Esophagus (tissue), 2 donors: ENCODE results near the gene MRPL2. TPM values are rescaled to one million over a fixed set of nuclear protein-coding genes. Genes with fewer than 3 reads are reported as not detected.
"Not testable (repeated sequence)": the region's sequence is repeated elsewhere in the genome, so short reads cannot be mapped to it uniquely, and the experiment has no call there.

Experiments
- H3K27ac ChIP-seq, 2 donors: one replicate each; pipeline ENCODE4 v1.5.1; 2013; ENCODE audit warnings: low read depth in 2 of 2, mild to moderate bottlenecking in 2 of 2, inconsistent platforms in 1 of 2, low read length in 1 of 2, moderate library complexity in 1 of 2
- H3K27me3 ChIP-seq, 2 donors: one replicate each; pipeline ENCODE4 v1.6.1; 2013; ENCODE audit warnings: low read length in 2 of 2, control low read depth in 1 of 2, mild to moderate bottlenecking in 1 of 2; ENCODE audit not compliant: insufficient read depth in 2 of 2, control insufficient read depth in 1 of 2
- H3K36me3 ChIP-seq, 2 donors: one replicate each; pipeline ENCODE4 v1.6.1; 2013; ENCODE audit warnings: low read length in 1 of 2; ENCODE audit not compliant: control insufficient read depth in 2 of 2, insufficient read depth in 2 of 2
- H3K4me1 ChIP-seq, 2 donors: one replicate each; pipeline ENCODE4 v1.6.1; 2013; ENCODE audit warnings: low read length in 1 of 2; ENCODE audit not compliant: control insufficient read depth in 2 of 2, insufficient read depth in 2 of 2
- H3K4me3 ChIP-seq, 2 donors: one replicate each; pipeline ENCODE4 v1.5.1; 2013; ENCODE audit warnings: low read length in 2 of 2, mild to moderate bottlenecking in 2 of 2, low read depth in 1 of 2, moderate library complexity in 1 of 2
- H3K9me3 ChIP-seq, 2 donors: one replicate each; pipeline ENCODE4 v1.6.1; 2013; ENCODE audit warnings: mild to moderate bottlenecking in 2 of 2, low read depth in 1 of 2, low read length in 1 of 2, moderate library complexity in 1 of 2; ENCODE audit not compliant: control insufficient read depth in 2 of 2, insufficient read depth in 1 of 2
- WGBS, 2 donors: extraction: QIAGEN DNeasy Blood & Tissue Kit; methylation state at CpG; one replicate each; pipeline ENCODE4 v1.1.7; 2013; 5-methylcytosine and 5-hydroxymethylcytosine counted together
- polyA plus RNA-seq, 2 donors: library from polyadenylated mRNA; stranded (reverse); fragments of 200-250 nt; gene quantifications; one replicate each; pipeline ENCODE4 v1.2.3, GENCODE V29; 2013
- donor health status: healthy with polysubstance abuse.
- donor health status: Bipolar disorder and iron deficiency.

Gene MRPL2
- polyA plus RNA-seq, 2 donors: 48.9 to 54.6 TPM

DNA sequence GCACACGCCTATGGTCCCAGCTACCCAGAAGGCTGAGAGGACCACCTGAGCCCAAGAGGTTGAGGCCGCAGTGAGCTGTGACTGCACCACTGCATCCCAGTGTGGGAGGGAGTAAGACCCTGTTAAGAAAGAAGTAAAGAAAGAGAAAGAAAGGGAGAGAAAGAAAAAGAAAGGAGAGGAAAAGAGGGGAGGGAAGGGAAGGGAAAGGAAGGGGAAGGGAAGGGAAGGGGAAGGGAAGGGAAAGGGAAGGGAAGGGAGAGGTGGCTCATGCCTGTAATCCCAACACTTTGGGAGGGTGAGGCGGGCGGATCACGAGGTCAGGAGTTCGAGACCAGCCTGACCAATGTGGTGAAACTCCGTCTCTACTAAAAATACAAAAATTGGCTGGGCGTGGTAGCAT, 17.8 kb downstream of the MRPL2 start:
- H3K4me1 ChIP-seq, H3K27me3 ChIP-seq, H3K4me3 ChIP-seq, H3K9me3 ChIP-seq, H3K27ac ChIP-seq: not testable (repeated sequence)
- 94% methylated on average over 5 to 8 of the region's 8 CpGs for WGBS, 2 donors
- peaks cover 8 to 56% of the 10 kb centered on the region in 2 donors for H3K36me3 ChIP-seq

DNA sequence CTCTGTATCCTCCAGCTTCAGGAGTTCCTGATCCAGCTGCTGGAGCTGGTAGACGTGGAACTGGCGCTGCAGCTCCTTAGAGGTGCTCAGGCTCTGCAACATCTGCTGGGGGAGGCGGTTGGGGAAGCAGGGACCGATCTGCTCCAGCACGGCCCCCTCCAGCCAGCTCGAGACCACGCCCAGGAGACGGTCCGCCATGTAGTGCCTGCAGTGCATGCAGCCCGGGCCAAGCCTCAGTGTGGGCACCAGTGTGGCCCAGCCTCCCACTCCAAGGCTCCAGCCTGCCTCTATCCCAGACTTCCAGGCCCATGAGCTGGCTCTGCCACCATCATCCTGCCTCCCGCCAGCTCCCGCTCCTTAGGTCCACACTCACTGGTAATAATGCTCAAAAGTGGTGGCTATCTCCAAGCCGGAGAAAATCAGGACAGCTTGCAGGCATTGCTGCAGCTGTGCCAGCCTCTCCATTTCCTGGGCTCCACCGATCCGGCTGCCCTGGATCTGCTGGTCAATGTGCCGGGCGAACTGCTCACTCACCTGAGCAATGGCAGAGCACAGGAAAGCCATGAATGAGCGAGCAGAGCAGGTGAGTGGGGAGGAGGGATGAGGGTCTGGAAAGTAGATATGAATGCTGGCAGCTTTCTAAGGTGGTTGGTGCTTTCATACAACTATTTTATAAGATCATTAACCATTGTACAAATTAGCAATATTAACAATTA, 18.5 kb downstream of the MRPL2 start:
- 94% methylated on average over 18 of the region's 18 CpGs for WGBS, 2 donors
- H3K27me3 ChIP-seq: no peaks in the 10 kb centered on the region
- no peaks in the 10 kb centered on the region for H3K9me3 ChIP-seq
- H3K27ac ChIP-seq: no peak overlapping the region
- no peaks in the 10 kb centered on the region for H3K4me1 ChIP-seq
- no peak overlapping the region for H3K4me3 ChIP-seq
- H3K36me3 ChIP-seq: peaks cover 8 to 49% of the 10 kb centered on the region in 2 donors

DNA sequence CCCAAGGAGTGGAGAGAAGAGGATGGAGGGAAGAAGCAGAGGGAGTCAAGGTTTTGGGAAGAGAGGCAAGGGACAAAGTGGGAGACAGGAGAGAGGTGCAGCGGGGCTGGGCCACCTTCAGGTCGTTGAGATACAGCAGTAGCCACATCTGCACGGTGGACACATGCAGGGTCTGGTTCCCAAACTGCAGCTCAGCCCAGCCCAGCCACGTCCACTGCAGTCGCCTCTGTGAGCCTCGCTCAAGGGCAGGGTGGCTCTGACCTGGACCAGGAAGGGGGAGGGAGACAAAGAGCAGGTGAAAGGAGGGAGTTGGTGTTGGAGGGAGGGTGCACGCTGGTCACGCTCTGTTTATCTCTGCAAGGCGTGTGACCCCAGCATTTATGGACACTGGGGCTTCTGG, 20.5 kb downstream of the MRPL2 start:
- WGBS, 2 donors: 85% methylated on average over 9 of the region's 9 CpGs
- Histone ChIP-seq H3K36me3 (peaks cover 8 to 45% of the 10 kb centered on the region in 2 donors), H3K4me1 (no peaks in the 10 kb centered on the region), H3K4me3 (no peak overlapping the region), H3K27ac (no peak overlapping the region), H3K27me3 (no peaks in the 10 kb centered on the region), H3K9me3 (no peaks in the 10 kb centered on the region)

DNA sequence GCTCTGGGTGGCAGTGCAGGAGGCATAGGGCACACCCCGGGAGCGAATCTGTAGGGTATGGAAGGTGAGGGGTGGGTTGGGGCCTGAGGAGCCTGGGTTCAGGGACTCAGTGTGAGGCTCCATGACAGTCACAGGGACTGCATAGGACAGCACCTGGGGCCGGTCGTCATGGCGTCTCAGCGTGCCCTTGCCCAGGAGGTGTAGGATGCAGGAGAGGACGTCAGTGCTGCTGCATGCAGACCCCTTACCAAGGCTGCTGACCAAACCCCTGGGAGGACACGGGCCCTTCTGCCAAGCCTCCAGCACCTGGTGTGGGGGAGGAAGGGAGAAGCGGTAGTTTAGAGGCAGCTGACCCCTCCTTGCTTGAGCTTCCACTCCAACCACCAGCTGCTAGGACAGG, 21.5 kb downstream of the MRPL2 start:
- WGBS, 2 donors: 89 to 90% methylated on average over 9 of the region's 9 CpGs
- Histone ChIP-seq H3K4me3 (no peak overlapping the region), H3K9me3 (no peaks in the 10 kb centered on the region), H3K36me3 (peaks cover under 1 to 36% of the 10 kb centered on the region in 2 donors), H3K4me1 (no peaks in the 10 kb centered on the region), H3K27me3 (no peaks in the 10 kb centered on the region), H3K27ac (no peak overlapping the region)

DNA sequence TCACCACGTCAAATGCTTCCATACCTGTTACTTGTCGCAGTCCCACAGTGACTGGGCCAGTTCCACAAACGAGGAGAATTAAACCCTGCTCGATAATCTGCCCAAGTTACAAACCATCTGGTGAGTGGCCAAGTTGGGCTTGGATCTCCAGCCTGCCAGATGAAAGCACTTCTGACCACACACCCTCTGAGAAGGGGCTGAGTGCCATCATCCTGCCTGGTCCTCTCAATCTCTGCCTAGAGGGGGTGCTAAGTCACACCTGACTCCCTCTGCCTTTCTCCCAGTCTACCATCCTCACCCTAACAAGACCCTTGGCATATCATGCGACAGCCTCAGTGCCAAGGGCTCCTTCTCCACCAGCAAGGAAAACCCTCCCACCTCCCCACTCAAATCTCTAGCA, 22.0 kb downstream of the MRPL2 start:
- no peaks in the 10 kb centered on the region for H3K4me1 ChIP-seq
- peaks cover 0 to 37% of the 10 kb centered on the region in 2 donors for H3K36me3 ChIP-seq
- H3K9me3 ChIP-seq: no peaks in the 10 kb centered on the region
- no peaks in the 10 kb centered on the region for H3K27me3 ChIP-seq
- no peak overlapping the region for H3K4me3 ChIP-seq
- H3K27ac ChIP-seq: no peak overlapping the region
- WGBS, 2 donors: 73 to 84% methylated on average over 5 of the region's 5 CpGs

DNA sequence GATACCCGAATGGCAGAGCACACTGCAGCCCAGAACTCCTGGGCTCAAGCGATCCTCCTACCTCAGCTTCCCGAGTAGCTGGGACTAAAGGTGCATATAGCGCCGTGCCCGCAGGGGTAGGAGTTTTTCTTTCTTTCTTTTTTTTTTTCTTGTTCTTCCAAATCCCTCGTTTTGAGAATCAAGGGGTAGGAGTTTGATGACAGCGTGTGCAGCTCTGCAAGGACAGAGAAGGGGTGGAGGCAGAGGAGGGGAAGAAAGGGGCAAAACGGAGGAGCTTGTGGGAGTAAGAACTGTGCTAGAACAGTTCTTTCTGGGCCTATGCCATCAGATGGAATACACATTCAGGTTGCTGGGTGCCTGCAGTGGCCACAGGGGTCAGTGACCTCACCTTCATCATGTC, 22.5 kb downstream of the MRPL2 start:
- Histone ChIP-seq H3K27me3 (no peaks in the 10 kb centered on the region), H3K4me3 (no peak overlapping the region), H3K9me3 (no peaks in the 10 kb centered on the region), H3K36me3 (peaks cover 0 to 37% of the 10 kb centered on the region in 2 donors), H3K27ac (no peak overlapping the region), H3K4me1 (no peaks in the 10 kb centered on the region)
- 90 to 91% methylated on average over 9 of the region's 9 CpGs for WGBS, 2 donors

DNA sequence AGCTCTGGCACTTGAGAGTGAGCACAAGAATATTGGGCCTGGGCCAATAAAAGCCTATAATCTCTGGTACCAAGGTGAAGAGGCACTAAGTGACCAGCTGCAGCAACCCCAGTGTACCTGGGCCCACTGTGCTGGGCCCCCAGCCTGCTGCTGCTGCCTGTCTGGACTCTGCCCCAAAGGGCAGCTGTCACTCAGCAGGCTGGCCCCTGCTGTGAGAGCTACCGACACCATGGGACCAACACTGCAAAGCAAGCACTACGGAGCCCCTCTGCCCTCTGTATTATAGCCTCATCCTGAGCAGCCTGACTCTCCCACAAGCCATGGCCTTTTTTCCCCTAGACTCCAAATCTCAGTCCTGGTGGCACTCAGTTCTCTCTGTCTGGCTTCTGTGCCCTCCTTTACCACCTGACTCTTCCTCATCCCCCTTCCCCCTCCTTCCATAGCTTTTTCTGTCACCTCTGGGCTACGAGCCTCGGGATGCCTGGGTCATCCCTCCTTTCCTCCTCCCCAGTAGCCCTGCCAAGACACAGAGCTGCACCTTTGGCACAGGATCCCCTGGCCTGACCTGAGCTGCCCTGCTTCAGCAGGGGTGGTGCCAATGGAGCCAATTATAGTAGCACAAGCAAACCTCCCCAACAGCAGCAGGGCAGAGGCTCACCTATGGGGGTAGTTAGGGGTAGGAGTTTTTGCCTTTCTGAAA, 23.6 kb downstream of the MRPL2 start:
- no peaks in the 10 kb centered on the region for H3K9me3 ChIP-seq
- no peaks in the 10 kb centered on the region for H3K27me3 ChIP-seq
- no peaks in the 10 kb centered on the region for H3K4me1 ChIP-seq
- peaks cover 0 to 34% of the 10 kb centered on the region in 2 donors for H3K36me3 ChIP-seq
- H3K4me3 ChIP-seq: no peak overlapping the region
- WGBS, 2 donors: 68 to 70% methylated on average over 4 of the region's 4 CpGs
- H3K27ac ChIP-seq: no peak overlapping the region

DNA sequence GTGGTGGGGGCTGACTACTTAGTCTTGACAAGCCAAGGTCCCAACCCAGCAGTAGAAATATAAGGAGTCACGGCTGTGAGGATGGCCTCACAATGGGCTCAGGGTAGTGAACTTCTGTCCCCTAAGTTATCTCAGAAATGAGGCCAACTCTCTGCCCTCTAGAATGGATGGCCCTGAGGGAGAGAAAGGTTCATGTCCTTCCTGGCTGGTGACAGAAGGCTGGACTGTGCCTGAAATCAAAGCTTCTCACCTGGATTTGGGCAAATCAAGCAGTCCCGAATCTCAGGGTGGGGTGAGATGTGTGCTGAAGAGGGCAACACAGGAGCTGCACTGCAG, 25.1 kb downstream of the MRPL2 start:
- WGBS, 2 donors: 88 to 96% methylated on average over 2 of the region's 2 CpGs
- H3K9me3 ChIP-seq: no peaks in the 10 kb centered on the region
- no peak overlapping the region for H3K27ac ChIP-seq
- peaks cover 0 to 29% of the 10 kb centered on the region in 2 donors for H3K36me3 ChIP-seq
- no peak overlapping the region for H3K4me3 ChIP-seq
- no peaks in the 10 kb centered on the region for H3K4me1 ChIP-seq
- H3K27me3 ChIP-seq: no peaks in the 10 kb centered on the region

DNA sequence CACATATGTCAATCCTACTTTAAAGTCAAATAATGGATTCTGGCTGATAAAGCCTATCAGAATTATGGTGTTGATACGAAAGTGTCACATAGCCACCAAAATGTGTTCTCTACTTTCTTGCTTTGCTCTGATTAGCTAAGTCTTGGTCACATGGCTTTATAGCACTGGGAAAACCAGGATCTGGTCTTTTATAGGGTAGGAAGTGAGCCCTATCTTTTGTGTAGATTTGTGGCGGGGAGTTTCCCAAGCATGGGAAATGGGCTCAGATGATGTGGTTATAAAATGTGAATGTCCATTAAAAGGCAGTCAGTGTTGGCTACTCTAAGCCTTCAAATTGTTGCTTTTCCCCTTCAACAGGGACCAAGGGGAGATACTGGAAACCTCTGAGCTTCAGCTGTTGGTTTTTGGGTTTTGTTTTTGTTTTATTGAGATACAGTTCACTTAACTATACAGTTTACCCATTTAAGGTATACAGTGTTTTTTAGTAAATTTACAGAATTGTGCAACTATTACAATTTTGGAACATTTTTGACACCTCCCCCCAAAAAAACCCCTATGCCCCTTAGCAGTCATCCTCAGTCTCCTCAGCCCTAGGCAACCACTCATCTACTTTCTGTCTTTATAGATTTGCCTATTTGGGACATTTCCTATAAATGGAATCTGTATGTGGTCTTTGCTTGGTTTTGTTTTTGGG, 25.6 kb downstream of the MRPL2 start:
- 88 to 93% methylated on average over 2 of the region's 2 CpGs for WGBS, 2 donors
- Histone ChIP-seq H3K27ac (no peak overlapping the region), H3K27me3 (no peaks in the 10 kb centered on the region), H3K4me3 (no peak overlapping the region), H3K36me3 (peaks cover 0 to 29% of the 10 kb centered on the region in 2 donors), H3K4me1 (no peaks in the 10 kb centered on the region), H3K9me3 (no peaks in the 10 kb centered on the region)
